NCI-H82 treated with DMSO at 0.1 percent for 48 hours (cell line): ENCODE data around the gene SLC27A4.
"Not testable (repeated sequence)": the region's sequence is repeated elsewhere in the genome, so short reads cannot be mapped to it uniquely, and the experiment has no call there.

Experiments
- DNase-seq: peaks from one replicate; lab custom pipeline; 2025; ENCODE audit not compliant: unreplicated experiment; lab: John Stamatoyannopoulos, UW

Gene SLC27A4

GRCh38 chr9:128323791-128324190 lies 16.5 kb upstream of the SLC27A4 start:
- no peak for DNase-seq

- DNase-seq = no peak
Measured at GRCh38 chr9:128324401-128324800, 15.9 kb upstream of the SLC27A4 start.

- no peak for DNase-seq
Measured at GRCh38 chr9:128325629-128326028, 14.7 kb upstream of the SLC27A4 start.

- no peak for DNase-seq
Measured at GRCh38 chr9:128333451-128333869, 6.9 kb upstream of the SLC27A4 start.

- DNase-seq = no peak
Measured at GRCh38 chr9:128335161-128335560, 5.2 kb upstream of the SLC27A4 start.

GRCh38 chr9:128335914-128336313 lies 4.4 kb upstream of the SLC27A4 start:
- DNase-seq = no peak

- DNase-seq = no peak
Measured at GRCh38 chr9:128337936-128338335, 2.4 kb upstream of the SLC27A4 start.

- not testable (repeated sequence) for DNase-seq
Measured at GRCh38 chr9:128338852-128339614, 1.3 kb upstream of the SLC27A4 start.

- no peak for DNase-seq
Measured at GRCh38 chr9:128340691-128341434, 536 bp downstream of the SLC27A4 start.

- DNase-seq = peak; percentile 59
Measured at GRCh38 chr9:128341435-128341849, 1.1 kb downstream of the SLC27A4 start.

- DNase-seq = no peak
Measured at GRCh38 chr9:128342971-128343680, 2.8 kb downstream of the SLC27A4 start.

GRCh38 chr9:128343855-128344254 lies 3.5 kb downstream of the SLC27A4 start:
- no peak for DNase-seq

GRCh38 chr9:128344931-128345605 lies 4.7 kb downstream of the SLC27A4 start:
- no peak for DNase-seq

- no peak for DNase-seq
Measured at GRCh38 chr9:128349125-128349524, 8.8 kb downstream of the SLC27A4 start.

- DNase-seq = no peak
Measured at GRCh38 chr9:128349772-128350171, 9.4 kb downstream of the SLC27A4 start.

- no peak for DNase-seq
Measured at GRCh38 chr9:128355451-128355850, 15.1 kb downstream of the SLC27A4 start.

GRCh38 chr9:128358090-128358489 lies 17.8 kb downstream of the SLC27A4 start:
- no peak for DNase-seq

- no peak for DNase-seq
Measured at GRCh38 chr9:128358861-128359260, 18.5 kb downstream of the SLC27A4 start.

GRCh38 chr9:128360826-128361225 lies 20.5 kb downstream of the SLC27A4 start:
- DNase-seq = no peak

GRCh38 chr9:128361296-128361985 lies 21.1 kb downstream of the SLC27A4 start:
- DNase-seq = no peak
